ENCODE data around the gene OR1S1. TPM values are rescaled to one million over a fixed set of nuclear protein-coding genes. Genes with fewer than 3 reads are reported as not detected.

OR1S1 gene
- total and polyA plus RNA-seq, 9 donors: not detected

- Histone ChIP-seq H3K4me1 (ENCODE audit: insufficient read depth) (no peaks in the 10 kb centered on the region), H3K9me3 (no peaks in the 10 kb centered on the region), H3K36me3 (no peaks in the 10 kb centered on the region), H3K27me3 (no peaks in the 10 kb centered on the region), H3K27ac (no peak overlapping the region), H3K4me3 (no peak overlapping the region)
- no peak for TF ChIP-seq CTCF (IDR thresholded peaks at IDR 0.05)
- no peak for TF ChIP-seq EP300 (IDR thresholded peaks at IDR 0.05)
- TF ChIP-seq POLR2A (IDR thresholded peaks at IDR 0.05): no peak
- WGBS, 3 donors: 69 to 78% (median 74%) methylated on average over 2 of the region's 2 CpGs
- intact Hi-C loops (cut with DNase I): no loop called here
- no peak for DNase-seq
Measured at GRCh38 chr11:58259983-58260382, 47.5 kb downstream of the OR1S1 start.

Other genes with a start within 250 kb of the OR1S1 start
- not detected for gene OR9Q1, start 188.8 kb upstream of the OR1S1 start, total RNA-seq
- gene OR9Q1, start 188.8 kb upstream of the OR1S1 start, polyA plus RNA-seq: not detected
- not detected for gene OR6Q1, start 181.8 kb upstream of the OR1S1 start, total RNA-seq
- gene OR6Q1, start 181.8 kb upstream of the OR1S1 start, polyA plus RNA-seq: not detected
- not detected for gene OR9I1, start 87.2 kb upstream of the OR1S1 start, total RNA-seq
- gene OR9I1, start 87.2 kb upstream of the OR1S1 start, polyA plus RNA-seq: not detected
- not detected for gene OR9Q2, start 23.6 kb upstream of the OR1S1 start, total RNA-seq
- gene OR9Q2, start 23.6 kb upstream of the OR1S1 start, polyA plus RNA-seq: not detected
- gene OR1S2, start 8.6 kb upstream of the OR1S1 start, total RNA-seq: not detected
- gene OR1S2, start 8.6 kb upstream of the OR1S1 start, polyA plus RNA-seq: not detected
- not detected for gene OR10Q1, start 16.2 kb downstream of the OR1S1 start, total RNA-seq
- not detected for gene OR10Q1, start 16.2 kb downstream of the OR1S1 start, polyA plus RNA-seq
- not detected for gene OR10W1, start 55.5 kb downstream of the OR1S1 start, total RNA-seq
- gene OR10W1, start 55.5 kb downstream of the OR1S1 start, polyA plus RNA-seq: not detected
- not detected for gene OR5B17, start 146.3 kb downstream of the OR1S1 start, total RNA-seq
- gene OR5B17, start 146.3 kb downstream of the OR1S1 start, polyA plus RNA-seq: not detected
- gene OR5B3, start 194.2 kb downstream of the OR1S1 start, total RNA-seq: not detected
- gene OR5B3, start 194.2 kb downstream of the OR1S1 start, polyA plus RNA-seq: not detected
- gene OR5B2, start 215.4 kb downstream of the OR1S1 start, total RNA-seq: not detected
- gene OR5B2, start 215.4 kb downstream of the OR1S1 start, polyA plus RNA-seq: not detected
- not detected for gene OR5B12, start 229.5 kb downstream of the OR1S1 start, total RNA-seq
- not detected for gene OR5B12, start 229.5 kb downstream of the OR1S1 start, polyA plus RNA-seq